Fibroblast of lung (primary cell): ENCODE results near the gene DYNC1LI2. TPM values are rescaled to one million over a fixed set of nuclear protein-coding genes. Genes with fewer than 3 reads are reported as not detected.
A peak's percentile ranks its signal among the peaks of the same experiment; 100 is the strongest.

Experiments
- DNase-seq, 2 donors: peaks; one replicate each; pipeline versions ENCODE4 v3.0.0 to v3.0.0-alpha.2; 2010; ENCODE audit warnings: low read depth in 2 of 2
- H2AFZ ChIP-seq: 2 replicates; pipeline ENCODE4 v1.5.1; 2012; ENCODE audit warnings: low read length, control low read depth, inconsistent platforms
- H3K27ac ChIP-seq: 2 replicates; pipeline ENCODE4 v1.5.1; 2011; ENCODE audit warnings: low read length, control low read depth; ENCODE audit not compliant: insufficient read depth
- H3K27me3 ChIP-seq: 2 replicates; pipeline ENCODE4 v1.5.1; 2011; ENCODE audit warnings: mild to moderate bottlenecking, low read length; ENCODE audit not compliant: control insufficient read depth, insufficient read depth
- H3K36me3 ChIP-seq: 2 replicates; pipeline ENCODE4 v1.5.1; 2011; ENCODE audit warnings: low read length; ENCODE audit not compliant: control insufficient read depth, insufficient read depth
- H3K4me1 ChIP-seq: 2 replicates; pipeline ENCODE4 v1.5.1; 2011; ENCODE audit warnings: low read length; ENCODE audit not compliant: control insufficient read depth, insufficient read depth; ENCODE audit errors: extremely low read depth
- H3K4me2 ChIP-seq: 2 replicates; pipeline ENCODE4 v1.5.1; 2011; ENCODE audit warnings: low read length, control low read depth; ENCODE audit not compliant: insufficient read depth; ENCODE audit errors: extremely low read depth
- H3K4me3 ChIP-seq, 4 experiments: fragments of 200-600 bp in 1 of 4; sonication (generic) in 1 of 4; replicated peaks in 1 of 4; 2 replicates each; pipeline ENCODE4 v1.5.1; 2011 to 2016; ENCODE audit warnings: low read length in 4 of 4, low read depth in 3 of 4, mild to moderate bottlenecking in 3 of 4, control low read depth in 2 of 4, inconsistent platforms in 1 of 4, mixed read lengths in 1 of 4; ENCODE audit not compliant: insufficient read depth in 1 of 4; ENCODE audit errors: control extremely low read depth in 1 of 4
- H3K79me2 ChIP-seq: 2 replicates; pipeline ENCODE4 v1.5.1; 2012; ENCODE audit warnings: mild to moderate bottlenecking, low read length, inconsistent platforms; ENCODE audit not compliant: control insufficient read depth, insufficient read depth
- H3K9ac ChIP-seq: 2 replicates; pipeline ENCODE4 v1.5.1; 2011; ENCODE audit warnings: mild to moderate bottlenecking, low read length, control low read depth; ENCODE audit not compliant: insufficient read depth
- H3K9me3 ChIP-seq: 2 replicates; pipeline ENCODE4 v1.5.1; 2012; ENCODE audit warnings: low read depth, low read length; ENCODE audit not compliant: control insufficient read depth, insufficient read depth
- H4K20me1 ChIP-seq: 2 replicates; pipeline ENCODE4 v1.5.1; 2011; ENCODE audit warnings: low read length; ENCODE audit not compliant: control insufficient read depth, insufficient read depth; ENCODE audit errors: extremely low read depth
- CTCF ChIP-seq, 2 donors: IDR thresholded peaks in 1 of 2; conservative IDR thresholded peaks in 1 of 2; 1 replicate in 1 of 2; 2 replicates in 1 of 2; pipeline ENCODE4 v1.5.1; 2011 to 2012; ENCODE audit warnings: low read length in 2 of 2, control low read depth in 1 of 2, inconsistent platforms in 1 of 2, low read depth in 1 of 2, mild to moderate bottlenecking in 1 of 2
- EZH2 ChIP-seq: IDR thresholded peaks from 2 replicates; pipeline ENCODE4 v1.5.1; 2012; ENCODE audit warnings: low read length, control low read depth, mild to moderate bottlenecking; ENCODE audit errors: missing control alignments
- polyA plus RNA-seq, 2 donors: library from polyadenylated mRNA; depleted of rRNA in 1 of 2; stranded (reverse) in 1 of 2; unstranded in 1 of 2; fragments of >200 nt; gene quantifications; 2 replicates each; pipeline ENCODE4 v1.2.1, GENCODE V29; 2011 to 2012; ENCODE audit warnings: missing spikeins in 1 of 2
- total RNA-seq: library from RNA; depleted of rRNA; stranded (reverse); fragments of >200 nt; gene quantifications from 2 replicates; pipeline ENCODE4 v1.2.1, GENCODE V29; 2014

DYNC1LI2 gene
- total and polyA plus RNA-seq, 2 donors (not counting 1 experiment from before 2014, with no cell fraction given): 83.3 to 173 TPM

- Histone ChIP-seq H3K9ac (no peak overlapping the region), H3K9me3 (no peaks in the 10 kb centered on the region), H3K4me2 (no peak overlapping the region), H3K27ac (no peak overlapping the region), H3K4me1 (no peaks in the 10 kb centered on the region), H2AFZ (no peak overlapping the region), H3K4me3 (no peak overlapping the region), H4K20me1 (no peaks in the 10 kb centered on the region), H3K27me3 (no peaks in the 10 kb centered on the region), H3K36me3 (no peaks in the 10 kb centered on the region), H3K79me2 (no peaks in the 10 kb centered on the region)
- TF ChIP-seq EZH2: no peak
- no peak for TF ChIP-seq CTCF (conservative IDR thresholded peaks at IDR 0.05 in 1 of 2, IDR thresholded peaks at IDR 0.05 in 1 of 2; ENCODE audit: low read depth in 1 of 2, low read length in 2 of 2)
- no peak for DNase-seq
These were observed 73.6 kb downstream of the DYNC1LI2 start for GRCh38 chr16:66677836-66678235.

GRCh38 chr16:66677179-66677578, 74.2 kb downstream of the DYNC1LI2 start:
- no peak overlapping the region for H3K27ac ChIP-seq
- H3K4me2 ChIP-seq: no peak overlapping the region
- H3K4me1 ChIP-seq: no peaks in the 10 kb centered on the region
- no peak for DNase-seq
- H4K20me1 ChIP-seq: no peaks in the 10 kb centered on the region
- no peak for TF ChIP-seq EZH2
- TF ChIP-seq CTCF (conservative IDR thresholded peaks at IDR 0.05 in 1 of 2, IDR thresholded peaks at IDR 0.05 in 1 of 2; ENCODE audit: low read depth in 1 of 2, low read length in 2 of 2): no peak
- H3K4me3 ChIP-seq: no peak overlapping the region
- no peaks in the 10 kb centered on the region for H3K79me2 ChIP-seq
- H2AFZ ChIP-seq: no peak overlapping the region
- H3K9ac ChIP-seq: no peak overlapping the region
- H3K27me3 ChIP-seq: no peaks in the 10 kb centered on the region
- no peaks in the 10 kb centered on the region for H3K9me3 ChIP-seq
- H3K36me3 ChIP-seq: no peaks in the 10 kb centered on the region

- Histone ChIP-seq H3K27me3 (no peaks in the 10 kb centered on the region), H3K4me1 (no peaks in the 10 kb centered on the region), H3K36me3 (no peaks in the 10 kb centered on the region), H3K79me2 (no peaks in the 10 kb centered on the region), H2AFZ (no peak overlapping the region), H3K9ac (no peak overlapping the region), H3K9me3 (no peaks in the 10 kb centered on the region), H4K20me1 (no peaks in the 10 kb centered on the region), H3K27ac (no peak overlapping the region), H3K4me3 (no peak overlapping the region), H3K4me2 (no peak overlapping the region)
- TF ChIP-seq CTCF (conservative IDR thresholded peaks at IDR 0.05 in 1 of 2, IDR thresholded peaks at IDR 0.05 in 1 of 2; ENCODE audit: low read depth in 1 of 2, low read length in 2 of 2) (no peak), EZH2 (no peak)
- DNase-seq: peak in 1 of 2 donors; percentile 45
These were observed 74.8 kb downstream of the DYNC1LI2 start for GRCh38 chr16:66676599-66676998.
